GM19328 (cell line): Measurements from ENCODE around the gene COX7A1.

ENCODE experiments used
- ATAC-seq: cut with Tn5 transposase; IDR thresholded peaks from one replicate; pipeline ENCODE4 v1.9.1; 2021; ENCODE audit warnings: mild to moderate bottlenecking, moderate library complexity; ENCODE audit not compliant: unreplicated experiment

Gene COX7A1

GRCh38 chr19:36113894-36114720, 38.1 kb downstream of the COX7A1 start:
- ATAC-seq: no peak

GRCh38 chr19:36113425-36113824, 38.8 kb downstream of the COX7A1 start:
- ATAC-seq: no peak

- ATAC-seq: no peak
Observed at GRCh38 chr19:36112678-36113077, 39.6 kb downstream of the COX7A1 start.

GRCh38 chr19:36111200-36111539, 41.1 kb downstream of the COX7A1 start:
- no peak for ATAC-seq

GRCh38 chr19:36110487-36111199, 41.6 kb downstream of the COX7A1 start, which contains the start of gene OVOL3:
Gene OVOL3 (plus strand): TSS chr19:36111143. CDS start chr19:36111203, 60 bp downstream.
- no peak for ATAC-seq

- ATAC-seq: no peak
Observed at GRCh38 chr19:36108684-36109083, 43.6 kb downstream of the COX7A1 start.

- ATAC-seq: no peak
Observed at GRCh38 chr19:36106991-36107390, 45.3 kb downstream of the COX7A1 start.

GRCh38 chr19:36106441-36106840, 45.8 kb downstream of the COX7A1 start:
- ATAC-seq: no peak

GRCh38 chr19:36103842-36104552, 48.2 kb downstream of the COX7A1 start:
- ATAC-seq: no peak

GRCh38 chr19:36103040-36103626, 49.1 kb downstream of the COX7A1 start:
- no peak for ATAC-seq

GRCh38 chr19:36101550-36102327, 50.5 kb downstream of the COX7A1 start:
- ATAC-seq: no peak
